BLaER1 (cell line): ENCODE results near the gene CDK14.

Source experiments
- H3K27ac ChIP-seq: shearing (Covaris generic); formaldehyde crosslinking; 2 replicates; pipeline ENCODE4 v1.8.1; 2022
- H3K27me3 ChIP-seq: shearing (Covaris generic); formaldehyde crosslinking; 2 replicates; pipeline ENCODE4 v1.8.1; 2022
- H3K36me3 ChIP-seq: shearing (Covaris generic); formaldehyde crosslinking; 2 replicates; pipeline ENCODE4 v1.8.1; 2022
- H3K4me1 ChIP-seq: shearing (Covaris generic); formaldehyde crosslinking; 2 replicates; pipeline ENCODE4 v1.8.1; 2022
- H3K4me2 ChIP-seq: shearing (Covaris generic); formaldehyde crosslinking; 2 replicates; pipeline ENCODE4 v1.8.1; 2022
- H3K4me3 ChIP-seq: shearing (Covaris generic); formaldehyde crosslinking; 2 replicates; pipeline ENCODE4 v1.8.1; 2022
- H3K9ac ChIP-seq: shearing (Covaris generic); formaldehyde crosslinking; 2 replicates; pipeline ENCODE4 v1.8.1; 2022
- H3K9me3 ChIP-seq: shearing (Covaris generic); formaldehyde crosslinking; 2 replicates; pipeline ENCODE4 v1.8.1; 2022
- H4K20me1 ChIP-seq: shearing (Covaris generic); formaldehyde crosslinking; 2 replicates; pipeline ENCODE4 v1.8.1; 2022
- Cebpa-rat ChIP-seq: shearing (Covaris generic); IDR thresholded peaks from 2 replicates; pipeline ENCODE4 v1.8.1; 2022

The CDK14 gene

GRCh38 chr7:91201442-91202113 is 605.5 kb downstream of the CDK14 start:
- Histone ChIP-seq H3K4me3 (no peak overlapping the region), H4K20me1 (no peaks in the 10 kb centered on the region), H3K4me1 (no peaks in the 10 kb centered on the region), H3K4me2 (no peak overlapping the region), H3K27ac (no peak overlapping the region), H3K9ac (no peak overlapping the region), H3K36me3 (0 out of 2 replicates have a peak, but pooled peaks cover 5% of the 10 kb centered on the region), H3K9me3 (0 out of 2 replicates have a peak, but pooled peaks cover 5% of the 10 kb centered on the region), H3K27me3 (no peaks in the 10 kb centered on the region)
- TF ChIP-seq Cebpa-rat: no peak

DNA sequence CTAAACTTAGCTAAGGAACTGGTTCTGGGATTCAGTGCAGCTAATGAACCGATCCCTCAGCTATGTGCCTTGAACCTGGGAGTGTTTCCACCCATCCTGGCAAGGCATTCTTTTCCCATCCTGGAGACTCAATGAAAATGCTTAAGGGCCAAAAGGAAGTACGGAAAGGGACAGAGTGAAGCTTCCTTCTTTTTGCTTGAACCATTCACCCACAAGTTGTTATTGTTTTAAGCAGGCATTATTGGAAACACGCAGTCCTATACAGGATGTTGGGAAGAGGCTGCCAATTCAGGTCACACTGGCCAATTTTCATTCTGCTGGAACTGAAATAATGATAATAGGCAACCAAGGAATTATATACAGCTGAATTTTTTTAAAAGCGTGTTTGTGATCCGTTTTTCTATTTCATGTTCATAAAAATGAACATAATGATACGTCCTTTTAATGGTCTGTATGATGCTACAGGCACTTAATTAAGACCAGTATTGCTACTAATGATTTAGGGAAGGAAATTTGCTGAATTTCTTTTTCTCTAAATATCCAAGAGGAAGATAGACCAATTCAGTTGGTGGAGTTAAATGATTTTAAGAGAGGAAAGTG is 610.3 kb downstream of the CDK14 start:
- no peaks in the 10 kb centered on the region for H3K27me3 ChIP-seq
- 0 out of 2 replicates have a peak, but pooled peaks cover 5% of the 10 kb centered on the region for H3K9me3 ChIP-seq
- no peak overlapping the region for H3K27ac ChIP-seq
- H4K20me1 ChIP-seq: no peaks in the 10 kb centered on the region
- H3K36me3 ChIP-seq: peaks cover 21% of the 10 kb centered on the region
- no peaks in the 10 kb centered on the region for H3K4me1 ChIP-seq
- TF ChIP-seq Cebpa-rat: no peak
- H3K4me2 ChIP-seq: no peak overlapping the region
- no peak overlapping the region for H3K4me3 ChIP-seq
- H3K9ac ChIP-seq: no peak overlapping the region

DNA sequence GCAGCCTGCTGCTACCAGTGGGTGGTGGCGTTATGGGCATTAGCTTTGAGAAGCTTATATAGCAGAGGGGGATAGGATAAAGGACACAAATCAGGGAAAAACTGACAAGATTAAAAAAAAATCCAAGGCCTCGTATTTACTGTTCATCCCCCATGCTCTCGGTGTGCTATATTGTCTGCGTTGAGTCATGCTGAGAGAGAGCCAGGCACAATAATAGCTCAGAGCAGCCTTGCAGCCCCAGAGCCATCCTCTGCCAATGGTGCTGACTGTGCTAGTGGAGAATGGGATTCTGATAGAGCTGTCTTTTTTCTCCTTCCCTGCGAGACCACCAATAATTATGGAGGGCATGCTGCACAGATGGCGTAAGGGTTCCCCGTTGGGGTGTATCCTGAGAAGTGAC is 616.5 kb downstream of the CDK14 start:
- no peaks in the 10 kb centered on the region for H3K4me1 ChIP-seq
- 0 out of 2 replicates have a peak, but pooled peaks cover 4% of the 10 kb centered on the region for H3K9me3 ChIP-seq
- no peak overlapping the region for H3K27ac ChIP-seq
- H3K9ac ChIP-seq: no peak overlapping the region
- H4K20me1 ChIP-seq: no peaks in the 10 kb centered on the region
- H3K4me3 ChIP-seq: no peak overlapping the region
- H3K36me3 ChIP-seq: peaks cover 15% of the 10 kb centered on the region
- TF ChIP-seq Cebpa-rat: no peak
- H3K4me2 ChIP-seq: no peak overlapping the region
- H3K27me3 ChIP-seq: no peaks in the 10 kb centered on the region

DNA sequence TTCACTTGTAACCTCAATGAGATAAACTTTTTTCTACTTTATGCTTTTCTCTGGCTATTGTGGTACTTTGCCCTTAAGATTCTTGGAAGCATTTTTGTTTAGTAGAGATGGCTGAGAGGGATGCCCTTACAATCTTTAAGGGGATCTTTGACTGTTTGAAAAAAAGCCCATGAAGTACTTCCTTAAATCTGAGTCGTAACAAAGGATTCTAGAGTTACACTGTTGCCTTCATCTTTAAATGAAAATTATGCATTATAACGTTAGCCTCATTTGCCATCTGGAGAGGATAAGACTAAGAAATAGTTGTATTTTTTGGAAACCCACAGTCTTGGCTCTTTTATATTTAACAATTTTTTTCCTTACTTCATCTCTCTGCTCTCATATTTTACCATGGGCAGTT is 630.3 kb downstream of the CDK14 start:
- H3K4me1 ChIP-seq: no peaks in the 10 kb centered on the region
- H3K9ac ChIP-seq: no peak overlapping the region
- H3K4me3 ChIP-seq: no peak overlapping the region
- no peaks in the 10 kb centered on the region for H3K9me3 ChIP-seq
- H3K36me3 ChIP-seq: no peaks in the 10 kb centered on the region
- TF ChIP-seq Cebpa-rat: no peak
- H3K27ac ChIP-seq: no peak overlapping the region
- no peak overlapping the region for H3K4me2 ChIP-seq
- no peaks in the 10 kb centered on the region for H3K27me3 ChIP-seq
- H4K20me1 ChIP-seq: no peaks in the 10 kb centered on the region

DNA sequence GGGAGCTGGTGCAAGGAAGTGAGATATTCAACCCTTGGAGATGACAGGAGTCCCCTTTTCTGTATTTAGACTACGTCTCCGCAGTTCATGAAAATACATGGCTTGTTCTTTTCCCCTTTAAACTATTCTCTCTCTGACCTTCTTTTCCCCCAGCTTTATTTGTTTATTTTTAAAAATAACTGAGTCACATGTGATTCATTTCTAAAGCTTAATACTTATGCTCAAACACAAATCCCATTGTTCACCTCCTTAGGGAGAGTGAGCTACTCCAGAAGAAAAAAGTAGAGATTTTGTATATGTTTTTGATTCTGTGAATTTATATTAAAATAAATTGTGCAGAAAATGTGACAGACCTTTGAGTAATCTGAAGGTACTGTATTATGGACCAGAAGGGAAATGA is 632.2 kb downstream of the CDK14 start:
- Histone ChIP-seq H3K27ac (no peak overlapping the region), H4K20me1 (no peaks in the 10 kb centered on the region), H3K36me3 (no peaks in the 10 kb centered on the region), H3K4me3 (no peak overlapping the region), H3K27me3 (no peaks in the 10 kb centered on the region), H3K9me3 (no peaks in the 10 kb centered on the region), H3K4me1 (no peaks in the 10 kb centered on the region), H3K4me2 (no peak overlapping the region), H3K9ac (no peak overlapping the region)
- TF ChIP-seq Cebpa-rat: no peak

GRCh38 chr7:91228927-91229558 is 632.9 kb downstream of the CDK14 start:
- Histone ChIP-seq H3K9ac (no peak overlapping the region), H3K27me3 (no peaks in the 10 kb centered on the region), H3K4me2 (no peak overlapping the region), H3K4me1 (no peaks in the 10 kb centered on the region), H3K36me3 (no peaks in the 10 kb centered on the region), H3K9me3 (no peaks in the 10 kb centered on the region), H4K20me1 (no peaks in the 10 kb centered on the region), H3K4me3 (no peak overlapping the region), H3K27ac (no peak overlapping the region)
- TF ChIP-seq Cebpa-rat: no peak

DNA sequence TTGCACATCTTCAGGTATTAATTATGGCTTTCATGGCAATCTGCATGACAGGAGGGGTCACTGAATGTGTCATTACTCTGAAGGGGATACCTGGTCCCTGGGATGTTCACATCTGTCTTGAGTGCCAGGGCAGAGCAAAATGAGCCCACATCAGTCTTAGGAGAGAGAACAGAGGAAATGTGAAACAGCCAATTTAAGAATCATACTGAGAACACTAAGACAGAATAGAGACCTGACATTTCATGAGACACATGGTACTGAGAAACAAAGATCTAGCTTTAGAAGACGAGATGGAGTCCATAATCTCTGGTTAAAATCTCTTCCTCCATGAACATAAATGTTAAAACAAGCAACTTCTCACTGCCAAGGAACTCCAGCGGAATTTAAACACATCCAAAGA is 634.0 kb downstream of the CDK14 start:
- no peaks in the 10 kb centered on the region for H3K36me3 ChIP-seq
- no peak for TF ChIP-seq Cebpa-rat
- H3K4me1 ChIP-seq: no peaks in the 10 kb centered on the region
- H3K27ac ChIP-seq: no peak overlapping the region
- no peaks in the 10 kb centered on the region for H3K27me3 ChIP-seq
- H3K9me3 ChIP-seq: no peaks in the 10 kb centered on the region
- no peak overlapping the region for H3K4me2 ChIP-seq
- no peak overlapping the region for H3K4me3 ChIP-seq
- no peaks in the 10 kb centered on the region for H4K20me1 ChIP-seq
- no peak overlapping the region for H3K9ac ChIP-seq

GRCh38 chr7:91230503-91230902 is 634.4 kb downstream of the CDK14 start:
- H3K9me3 ChIP-seq: no peaks in the 10 kb centered on the region
- no peak for TF ChIP-seq Cebpa-rat
- H3K27me3 ChIP-seq: no peaks in the 10 kb centered on the region
- H4K20me1 ChIP-seq: no peaks in the 10 kb centered on the region
- H3K4me1 ChIP-seq: no peaks in the 10 kb centered on the region
- no peak overlapping the region for H3K4me3 ChIP-seq
- H3K36me3 ChIP-seq: no peaks in the 10 kb centered on the region
- no peak overlapping the region for H3K9ac ChIP-seq
- H3K27ac ChIP-seq: no peak overlapping the region
- H3K4me2 ChIP-seq: no peak overlapping the region

DNA sequence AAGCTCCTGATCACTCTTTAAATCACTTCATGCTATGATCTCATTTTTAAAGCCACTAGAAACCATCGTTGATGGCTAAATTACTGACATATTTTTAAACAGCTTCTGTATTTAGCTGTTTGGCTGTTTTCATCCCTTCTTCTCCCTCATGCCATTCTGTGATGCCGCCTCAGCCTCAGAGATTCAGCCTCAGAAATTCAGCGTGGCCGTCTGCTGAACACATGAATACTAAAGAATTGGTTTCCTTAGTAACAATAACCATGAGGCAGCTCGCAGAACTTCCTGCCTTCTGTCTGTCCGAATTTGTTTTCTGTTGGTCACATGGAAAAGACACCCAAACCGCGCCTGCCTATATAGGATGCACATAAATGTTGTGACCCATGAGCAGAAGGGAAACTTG is 637.1 kb downstream of the CDK14 start:
- Histone ChIP-seq H3K9ac (no peak overlapping the region), H3K9me3 (no peaks in the 10 kb centered on the region), H3K4me3 (no peak overlapping the region), H3K27me3 (no peaks in the 10 kb centered on the region), H3K36me3 (no peaks in the 10 kb centered on the region), H3K4me2 (no peak overlapping the region), H3K4me1 (no peaks in the 10 kb centered on the region), H3K27ac (no peak overlapping the region), H4K20me1 (no peaks in the 10 kb centered on the region)
- TF ChIP-seq Cebpa-rat: no peak

GRCh38 chr7:91235211-91235832 is 639.2 kb downstream of the CDK14 start:
- Histone ChIP-seq H3K27me3 (no peaks in the 10 kb centered on the region), H3K27ac (no peak overlapping the region)
- no peak for TF ChIP-seq Cebpa-rat

More at GRCh38 chr7:91235211-91235832, 639.2 kb downstream of the CDK14 start:
- Histone ChIP-seq H3K4me3 (no peak overlapping the region), H3K9ac (no peak overlapping the region), H3K4me2 (no peak overlapping the region), H3K36me3 (no peaks in the 10 kb centered on the region), H4K20me1 (no peaks in the 10 kb centered on the region), H3K4me1 (no peaks in the 10 kb centered on the region), H3K9me3 (no peaks in the 10 kb centered on the region)
